ENCODE measurements around the gene SARDH. TPM values are rescaled to one million over a fixed set of nuclear protein-coding genes. Genes with fewer than 3 reads are reported as not detected.

The SARDH gene
- total RNA-seq, 1 experiment from 2014 or later = 5.3 TPM

DNA sequence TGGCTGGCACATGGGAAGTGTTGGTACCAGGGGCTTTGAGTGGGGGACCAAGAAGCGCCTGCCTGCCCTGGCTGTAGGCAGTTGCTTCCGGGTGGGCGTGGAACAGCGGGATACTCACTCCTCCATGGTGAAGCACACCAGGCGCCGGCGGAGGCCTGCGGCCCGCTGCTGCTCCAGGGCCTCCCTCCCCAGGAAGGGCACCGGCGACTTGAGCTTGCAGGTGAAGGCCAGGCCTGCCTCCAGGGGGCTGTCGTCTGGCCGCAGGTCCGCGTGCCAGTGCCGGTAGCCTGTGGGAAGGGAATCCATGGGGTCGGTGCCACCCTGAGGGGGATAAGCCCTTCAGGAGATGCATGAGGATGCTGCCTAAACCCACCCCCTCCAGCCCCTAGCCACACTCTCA, 67.7 kb downstream of the SARDH start:
- Histone ChIP-seq H3K4me2 (ENCODE audit: insufficient read depth, insufficient read length, low read length) (no peak overlapping the region), H3K56ac (ENCODE audit: insufficient read length, low read depth, low read length) (no peak overlapping the region), H4K91ac (ENCODE audit: insufficient read length, low read depth, low read length) (no peak overlapping the region), H3K4me1 (ENCODE audit: insufficient read depth, low read length) (peaks cover 4% of the 10 kb centered on the region; the same call in 1 of the 2 replicates), H2BK120ac (ENCODE audit: low read depth, low read length, poor library complexity, severe bottlenecking) (no peak overlapping the region), H2AK5ac (ENCODE audit: insufficient read length, low read length) (no peak overlapping the region), H2BK15ac (ENCODE audit: low read depth, low read length) (no peak overlapping the region), H2AFZ (ENCODE audit: low read length) (no peak overlapping the region), H2BK12ac (ENCODE audit: insufficient read length, low read depth, low read length) (no peak overlapping the region), H3K9me3 (ENCODE audit: control insufficient read depth, low read depth, low read length) (no peaks in the 10 kb centered on the region), H3T11ph (ENCODE audit: low read length) (no peak overlapping the region), H2BK20ac (ENCODE audit: low read depth, low read length, poor library complexity, severe bottlenecking) (no peak overlapping the region), H4K20me1 (ENCODE audit: control insufficient read depth, insufficient read depth, insufficient read length) (no peaks in the 10 kb centered on the region), H3K14ac (ENCODE audit: insufficient read depth, low read length) (no peak overlapping the region), H3K23me2 (ENCODE audit: insufficient read length, low read depth, low read length, poor library complexity, severe bottlenecking) (no peaks in the 10 kb centered on the region), H2BK5ac (ENCODE audit: insufficient read length, low read length) (no peak overlapping the region), H3K4ac (ENCODE audit: low read depth, low read length) (no peak overlapping the region), H3K79me1 (ENCODE audit: insufficient read depth, low read depth, low read length, poor library complexity, severe bottlenecking) (no peaks in the 10 kb centered on the region), H3K27me3 (ENCODE audit: insufficient read depth, low read length) (no peaks in the 10 kb centered on the region), H3K23ac (ENCODE audit: insufficient read length, low read depth, low read length) (no peak overlapping the region), H3K9ac (ENCODE audit: extremely low read depth, insufficient read length, low read length) (no peak overlapping the region), H3K79me2 (ENCODE audit: insufficient read depth, low read length) (no peaks in the 10 kb centered on the region), H4K5ac (ENCODE audit: insufficient read length, low read depth, low read length) (no peak overlapping the region), H3K18ac (ENCODE audit: insufficient read length, low read depth, low read length) (no peak overlapping the region), H4K8ac (replicated peaks; ENCODE audit: insufficient read length, low read depth, low read length) (no peak overlapping the region), H3K27ac (ENCODE audit: insufficient read length, low read depth, low read length) (no peak overlapping the region)
- Mint-ChIP-seq H3K4me1 (peaks cover 14 to 21% of the 10 kb centered on the region in 2 experiments), H3K9me3 (peaks cover 2 to 8% of the 10 kb centered on the region in 2 experiments; a peak in 3 of 5 replicates), H3K27ac (no peak overlapping the region), H3K27me3 (ENCODE audit: low read depth) (no peaks in the 10 kb centered on the region; the same call in none of the 2 replicates), H3K4me3 (peak overlapping the region in 1 of 2 experiments; percentile 7; a peak in 2 of 5 replicates), H3K36me3 (ENCODE audit: insufficient read depth in 1 of 3, low read depth in 3 of 3) (peaks cover 3 to 12% (median 6%) of the 10 kb centered on the region in 3 experiments; a peak in 6 of 7 replicates)
- WGBS (ENCODE audit: extremely low coverage, insufficient read length, low lambda C conversion rate) = no CpG with 5 or more reads among the region's 17 CpGs
- no peak for DNase-seq
- TF ChIP-seq, protein P1, sequence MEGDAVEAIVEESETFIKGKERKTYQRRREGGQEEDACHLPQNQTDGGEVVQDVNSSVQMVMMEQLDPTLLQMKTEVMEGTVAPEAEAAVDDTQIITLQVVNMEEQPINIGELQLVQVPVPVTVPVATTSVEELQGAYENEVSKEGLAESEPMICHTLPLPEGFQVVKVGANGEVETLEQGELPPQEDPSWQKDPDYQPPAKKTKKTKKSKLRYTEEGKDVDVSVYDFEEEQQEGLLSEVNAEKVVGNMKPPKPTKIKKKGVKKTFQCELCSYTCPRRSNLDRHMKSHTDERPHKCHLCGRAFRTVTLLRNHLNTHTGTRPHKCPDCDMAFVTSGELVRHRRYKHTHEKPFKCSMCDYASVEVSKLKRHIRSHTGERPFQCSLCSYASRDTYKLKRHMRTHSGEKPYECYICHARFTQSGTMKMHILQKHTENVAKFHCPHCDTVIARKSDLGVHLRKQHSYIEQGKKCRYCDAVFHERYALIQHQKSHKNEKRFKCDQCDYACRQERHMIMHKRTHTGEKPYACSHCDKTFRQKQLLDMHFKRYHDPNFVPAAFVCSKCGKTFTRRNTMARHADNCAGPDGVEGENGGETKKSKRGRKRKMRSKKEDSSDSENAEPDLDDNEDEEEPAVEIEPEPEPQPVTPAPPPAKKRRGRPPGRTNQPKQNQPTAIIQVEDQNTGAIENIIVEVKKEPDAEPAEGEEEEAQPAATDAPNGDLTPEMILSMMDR (conservative IDR thresholded peaks at IDR 0.05) = no peak

All from H9 (cell line).